Psoas muscle (tissue), 8 donors: Measurements from ENCODE around the gene CNTNAP2. TPM values are rescaled to one million over a fixed set of nuclear protein-coding genes. Genes with fewer than 3 reads are reported as not detected.

Experiments used
- ATAC-seq, 4 donors: fragments of 200-7000 bp; cut with Tn5 transposase; one replicate each; pipeline ENCODE4 v1.9.1; 2020; ENCODE audit warnings: moderate library complexity in 3 of 4, mild to moderate bottlenecking in 2 of 4
- DNase-seq, 2 donors: peaks; one replicate each; pipeline ENCODE4 v3.0.0-alpha.2; 2020
- H3K27ac ChIP-seq: fragments of 200-600 bp; one replicate; pipeline ENCODE4 v1.8.0; 2022
- H3K27me3 ChIP-seq, 3 donors: fragments of 200-600 bp in 1 of 3; one replicate each; pipeline versions ENCODE4 v1.6.1 to v1.8.0; 2013 to 2022; ENCODE audit warnings: low read length in 2 of 3, mild to moderate bottlenecking in 2 of 3, moderate library complexity in 1 of 3; ENCODE audit not compliant: insufficient read depth in 3 of 3
- H3K36me3 ChIP-seq, 2 donors: fragments of 200-600 bp in 1 of 2; one replicate each; pipeline versions ENCODE4 v1.6.1 to v1.8.0; 2013 to 2022; ENCODE audit warnings: low read depth in 1 of 2, mild to moderate bottlenecking in 1 of 2, moderate library complexity in 1 of 2; ENCODE audit not compliant: insufficient read depth in 1 of 2
- H3K4me1 ChIP-seq: fragments of 200-600 bp; one replicate; pipeline ENCODE4 v1.8.0; 2022
- H3K4me3 ChIP-seq: fragments of 200-600 bp; one replicate; pipeline ENCODE4 v1.8.0; 2022; ENCODE audit warnings: mild to moderate bottlenecking
- H3K9me3 ChIP-seq: fragments of 200-600 bp; one replicate; pipeline ENCODE4 v1.8.0; 2022
- CTCF ChIP-seq: fragments of 200-600 bp; IDR thresholded peaks from one replicate; pipeline ENCODE4 v1.8.0; 2022; ENCODE audit warnings: antibody characterized with exemption
- WGBS, 3 donors: extraction: QIAGEN DNeasy Blood & Tissue Kit; methylation state at CpG; one replicate each; pipeline versions ENCODE4 v1.1.6 to v1.1.7; 2013; 5-methylcytosine and 5-hydroxymethylcytosine counted together
- intact Hi-C, 2 donors: fragments of 100-400 bp; cut with DNase I; formaldehyde crosslinking; loops; one replicate each; pipeline versions ENCODE4 v1.11.0 to v1.14.2; 2022
- polyA plus RNA-seq, 3 donors: library from polyadenylated mRNA; stranded (reverse); fragments of 200-250 nt; gene quantifications; one replicate each; pipeline ENCODE4 v1.2.3, GENCODE V29; 2013
- total RNA-seq, 4 donors: library from RNA; stranded (reverse); fragmentation: NEBNext Ultra II Directional in 2 of 4; extraction: Animal tissue kit (Norgen Biotek cat#: 25700) in 2 of 4; gene quantifications; one replicate each; pipeline versions ENCODE4 v1.2.1 to v1.2.4, GENCODE V29; 2021 to 2023
- donor health status: healthy with polysubstance abuse.
- donor health status: DM: no; HTN: no; CAD: no; lungs with moderate emphysema.
- donor health status: Bipolar disorder and iron deficiency.
- donor health status: healthy.
- donor health status: DM: yes; HTN: yes; CAD: no.
- donor health status: DM: no; HTN: no; CAD: no.
- donor health status: DM: no; HTN: no; CAD: no.
- donor health status: DM: yes; HTN: yes; CAD: no.

The CNTNAP2 gene
- total and polyA plus RNA-seq, 7 donors = 0.01 to 0.13 TPM; not detected in 5

GRCh38 chr7:147060070-147060469, 943.5 kb downstream of the CNTNAP2 start:
- no peak for TF ChIP-seq CTCF
- DNase-seq (no peak), ATAC-seq (no peak)
- Histone ChIP-seq H3K4me3 (no peak overlapping the region), H3K36me3 (no peaks in the 10 kb centered on the region), H3K4me1 (no peaks in the 10 kb centered on the region), H3K9me3 (no peaks in the 10 kb centered on the region), H3K27me3 (no peaks in the 10 kb centered on the region), H3K27ac (no peak overlapping the region)
- intact Hi-C loops = no loop called here
- WGBS, 3 donors = 97 to 99% (median 98%) methylated on average over 3 of the region's 3 CpGs

- H3K36me3 ChIP-seq = no peaks in the 10 kb centered on the region
- intact Hi-C loops = no loop called here
- TF ChIP-seq CTCF = no peak
- H3K27me3 ChIP-seq = no peaks in the 10 kb centered on the region
- DNase-seq (no peak), ATAC-seq (no peak)
- H3K9me3 ChIP-seq = no peaks in the 10 kb centered on the region
- no peak overlapping the region for H3K27ac ChIP-seq
- H3K4me3 ChIP-seq = no peak overlapping the region
- WGBS, 3 donors = 70 to 79% (median 79%) methylated on average over 4 of the region's 4 CpGs
- no peaks in the 10 kb centered on the region for H3K4me1 ChIP-seq
These were observed 946.3 kb downstream of the CNTNAP2 start for GRCh38 chr7:147062897-147063296.

- WGBS, 3 donors = 58 to 75% (median 59%) methylated on average over 5 of the region's 5 CpGs
- H3K27me3 ChIP-seq = no peaks in the 10 kb centered on the region
- H3K4me1 ChIP-seq = no peaks in the 10 kb centered on the region
- intact Hi-C loops = no loop called here
- no peaks in the 10 kb centered on the region for H3K36me3 ChIP-seq
- H3K4me3 ChIP-seq = no peak overlapping the region
- DNase-seq (no peak), ATAC-seq (no peak)
- no peak overlapping the region for H3K27ac ChIP-seq
- no peak for TF ChIP-seq CTCF
- H3K9me3 ChIP-seq = no peaks in the 10 kb centered on the region
These were observed 952.2 kb downstream of the CNTNAP2 start for GRCh38 chr7:147068842-147069241.

- Histone ChIP-seq H3K27ac (no peak overlapping the region), H3K36me3 (no peaks in the 10 kb centered on the region), H3K4me1 (no peaks in the 10 kb centered on the region), H3K4me3 (no peak overlapping the region), H3K9me3 (no peaks in the 10 kb centered on the region), H3K27me3 (no peaks in the 10 kb centered on the region)
- 60 to 68% (median 63%) methylated on average over 1 of the region's 1 CpG for WGBS, 3 donors
- TF ChIP-seq CTCF = no peak
- intact Hi-C loops = no loop called here
- no peak for ATAC-seq
- DNase-seq = no peak
These were observed 953.2 kb downstream of the CNTNAP2 start for GRCh38 chr7:147069771-147070170.

GRCh38 chr7:147070886-147071285, 954.3 kb downstream of the CNTNAP2 start:
- no peaks in the 10 kb centered on the region for H3K36me3 ChIP-seq
- intact Hi-C loops = no loop called here
- H3K4me3 ChIP-seq = no peak overlapping the region
- no peaks in the 10 kb centered on the region for H3K27me3 ChIP-seq
- no peak for TF ChIP-seq CTCF
- no peaks in the 10 kb centered on the region for H3K4me1 ChIP-seq
- DNase-seq (no peak), ATAC-seq (no peak)
- 68 to 85% (median 83%) methylated on average over 1 of the region's 1 CpG for WGBS, 3 donors
- H3K9me3 ChIP-seq = no peaks in the 10 kb centered on the region
- no peak overlapping the region for H3K27ac ChIP-seq
